Natural killer cell treated with Interleukin-12 subunit alpha and Interleukin-12 subunit beta and Interleukin-15 and Interleukin-18, amount 100 ng/mL, for 72 hours (primary cell): ENCODE results near the gene FBXL20. TPM values are rescaled to one million over a fixed set of nuclear protein-coding genes. Genes with fewer than 3 reads are reported as not detected.
"Not testable (repeated sequence)": the region's sequence is repeated elsewhere in the genome, so short reads cannot be mapped to it uniquely, and the experiment has no call there.

Source experiments
- ATAC-seq, 2 donors: fragments of 150-1000 bp; cut with Tn5 transposase in 1 of 2; sonication (Bioruptor Pico), chemical (Tn5 transposase) in 1 of 2; 2 replicates each; pipeline ENCODE4 v1.10.0; 2021
- DNase-seq: peaks from one replicate; pipeline ENCODE4 v3.0.0; 2022; ENCODE audit warnings: low spot score
- H3K27ac Mint-ChIP-seq, 2 donors: 1 replicate in 1 of 2; 2 replicates in 1 of 2; pipeline ENCODE4 v1.8.0; 2022; ENCODE audit warnings: mixed read lengths in 2 of 2, mild to moderate bottlenecking in 1 of 2, moderate library complexity in 1 of 2
- H3K27me3 Mint-ChIP-seq, 2 donors: 1 replicate in 1 of 2; 2 replicates in 1 of 2; pipeline ENCODE4 v1.8.0; 2022; ENCODE audit warnings: mixed read lengths in 2 of 2
- H3K36me3 Mint-ChIP-seq: one replicate; pipeline ENCODE4 v1.8.0; 2022; ENCODE audit warnings: mixed read lengths
- H3K4me1 Mint-ChIP-seq, 2 donors: 1 replicate in 1 of 2; 2 replicates in 1 of 2; pipeline ENCODE4 v1.8.0; 2022; ENCODE audit warnings: low read depth in 2 of 2, mixed read lengths in 2 of 2, mild to moderate bottlenecking in 1 of 2
- H3K4me3 Mint-ChIP-seq: one replicate; pipeline ENCODE4 v1.8.0; 2022; ENCODE audit warnings: mixed read lengths
- H3K9me3 Mint-ChIP-seq: 2 replicates; pipeline ENCODE4 v1.8.0; 2022; ENCODE audit warnings: mixed read lengths
- total RNA-seq, 2 donors: library from RNA; stranded (reverse); gene quantifications; one replicate each; pipeline ENCODE4 v1.2.3, GENCODE V29; 2022

FBXL20 gene
- total RNA-seq, 2 donors from 2014 or later = 14.4 to 18.3 TPM

- H3K4me3 Mint-ChIP-seq = no peak overlapping the region
- no peaks in the 10 kb centered on the region for H3K36me3 Mint-ChIP-seq
- H3K9me3 Mint-ChIP-seq = no peaks in the 10 kb centered on the region
- H3K4me1 Mint-ChIP-seq = peaks cover 0 to 7% of the 10 kb centered on the region in 2 donors
- ATAC-seq (no peak), DNase-seq (no peak)
- H3K27me3 Mint-ChIP-seq = no peaks in the 10 kb centered on the region
- no peak overlapping the region for H3K27ac Mint-ChIP-seq
Measured at GRCh38 chr17:39335704-39336223, 65.7 kb downstream of the FBXL20 start.

GRCh38 chr17:39334008-39334744 lies 67.2 kb downstream of the FBXL20 start:
- not testable (repeated sequence) for H3K4me3 Mint-ChIP-seq, DNase-seq, H3K4me1 Mint-ChIP-seq, ATAC-seq, H3K27me3 Mint-ChIP-seq, H3K36me3 Mint-ChIP-seq, H3K9me3 Mint-ChIP-seq, H3K27ac Mint-ChIP-seq

- DNase-seq (no peak), ATAC-seq (no peak)
- no peak overlapping the region for H3K4me3 Mint-ChIP-seq
- peaks cover 0 to 7% of the 10 kb centered on the region in 2 donors for H3K4me1 Mint-ChIP-seq
- H3K27ac Mint-ChIP-seq = no peak overlapping the region
- no peaks in the 10 kb centered on the region for H3K36me3 Mint-ChIP-seq
- H3K9me3 Mint-ChIP-seq = no peaks in the 10 kb centered on the region
- H3K27me3 Mint-ChIP-seq = no peaks in the 10 kb centered on the region
Measured at GRCh38 chr17:39332092-39332491, 69.3 kb downstream of the FBXL20 start.

GRCh38 chr17:39328815-39329214 lies 72.6 kb downstream of the FBXL20 start:
- no peak for ATAC-seq
- Mint-ChIP-seq H3K27me3 (no peaks in the 10 kb centered on the region), H3K4me3 (no peak overlapping the region), H3K9me3 (no peaks in the 10 kb centered on the region), H3K4me1 (peaks cover 0 to 3% of the 10 kb centered on the region in 2 donors), H3K27ac (no peak overlapping the region), H3K36me3 (no peaks in the 10 kb centered on the region)
- no peak for DNase-seq

DNA sequence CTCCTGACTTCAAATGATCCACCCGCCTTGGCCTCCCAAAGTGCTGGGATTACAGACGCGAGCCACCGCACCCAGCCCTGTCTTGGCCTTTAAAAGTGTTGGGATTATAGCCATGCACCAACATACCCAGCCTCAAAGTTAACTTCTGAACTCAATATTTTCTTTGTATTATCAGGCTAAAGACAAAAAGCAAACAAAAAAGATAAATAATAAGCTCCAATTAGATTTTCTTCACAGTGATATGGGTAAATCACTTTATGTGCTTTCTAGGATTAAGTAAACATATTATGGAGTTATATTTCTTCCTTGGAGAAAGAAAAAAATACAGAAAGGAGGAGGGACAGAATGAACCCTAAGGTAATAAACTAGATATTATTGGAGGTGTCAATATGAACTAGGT lies 74.3 kb downstream of the FBXL20 start:
- Mint-ChIP-seq H3K36me3 (no peaks in the 10 kb centered on the region), H3K27ac (no peak overlapping the region), H3K9me3 (no peaks in the 10 kb centered on the region), H3K4me1 (peaks cover 0 to 3% of the 10 kb centered on the region in 2 donors), H3K4me3 (no peak overlapping the region), H3K27me3 (no peaks in the 10 kb centered on the region)
- ATAC-seq = no peak
- DNase-seq = no peak

- ATAC-seq = no peak
- H3K27ac Mint-ChIP-seq = no peak overlapping the region
Measured at GRCh38 chr17:39325528-39326240, 75.7 kb downstream of the FBXL20 start.

DNA sequence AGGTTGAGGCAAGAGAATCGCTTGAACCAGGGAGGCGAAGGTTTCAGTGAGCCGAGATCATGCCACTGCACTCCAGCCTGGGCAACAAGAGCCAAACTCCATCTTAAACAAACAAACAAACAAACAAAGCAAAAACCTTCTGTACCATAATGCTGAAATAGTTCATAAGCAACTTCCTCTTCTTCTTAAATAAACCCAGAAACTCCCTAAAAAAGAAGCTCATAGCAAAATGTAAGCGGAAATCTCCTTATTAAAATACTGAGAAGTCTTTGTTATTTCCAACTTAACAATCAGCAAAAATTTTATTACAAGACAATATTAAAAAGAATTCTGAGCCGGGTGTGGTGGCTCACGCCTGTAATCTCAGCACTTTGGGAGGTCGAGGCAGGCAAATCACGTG lies 82.8 kb downstream of the FBXL20 start:
- H3K27me3 Mint-ChIP-seq = no peaks in the 10 kb centered on the region
- no peak overlapping the region for H3K27ac Mint-ChIP-seq
- no peaks in the 10 kb centered on the region for H3K9me3 Mint-ChIP-seq
- DNase-seq (no peak), ATAC-seq (no peak)
- peaks cover 0 to 4% of the 10 kb centered on the region in 2 donors for H3K4me1 Mint-ChIP-seq
- no peaks in the 10 kb centered on the region for H3K36me3 Mint-ChIP-seq
- H3K4me3 Mint-ChIP-seq = no peak overlapping the region

More at GRCh38 chr17:39325528-39326240, 75.7 kb downstream of the FBXL20 start:
- H3K27me3 Mint-ChIP-seq = no peaks in the 10 kb centered on the region
- H3K4me3 Mint-ChIP-seq = no peak overlapping the region
- DNase-seq = no peak
- H3K4me1 Mint-ChIP-seq = peaks cover 0 to 3% of the 10 kb centered on the region in 2 donors
- no peaks in the 10 kb centered on the region for H3K36me3 Mint-ChIP-seq
- H3K9me3 Mint-ChIP-seq = no peaks in the 10 kb centered on the region

DNA sequence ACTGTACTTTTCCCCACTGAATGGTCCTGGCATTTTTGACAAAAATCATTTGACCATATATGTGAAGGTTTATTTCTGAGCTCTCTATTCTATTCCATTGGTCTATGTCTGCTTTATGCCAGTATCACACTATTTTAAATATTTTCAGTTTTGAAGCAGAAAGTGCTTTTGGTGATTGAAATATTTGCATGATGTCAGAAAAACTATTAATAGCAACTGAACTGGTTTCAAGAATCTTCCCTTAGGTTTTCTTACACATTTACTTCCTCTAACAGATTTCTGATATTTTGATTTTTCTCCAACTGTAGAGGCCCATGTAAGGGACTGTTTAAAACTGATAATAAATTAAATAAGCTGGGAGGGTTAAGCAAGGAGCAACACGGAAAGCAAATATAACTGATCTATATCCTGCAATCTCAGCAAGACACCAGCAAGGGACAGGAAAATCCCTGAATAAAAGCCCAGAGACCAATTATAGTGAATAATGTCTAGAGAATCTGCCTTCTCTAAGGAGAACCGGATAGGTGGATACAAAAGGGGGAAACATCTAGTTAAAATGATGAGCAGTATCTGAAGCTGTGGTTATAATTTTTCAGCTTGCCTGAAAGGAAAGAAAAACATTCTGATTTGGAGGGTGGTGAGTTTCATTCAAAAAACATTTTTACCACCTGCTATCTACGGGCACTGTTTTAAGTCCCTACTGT lies 94.8 kb downstream of the FBXL20 start:
- Mint-ChIP-seq H3K27ac (no peak overlapping the region), H3K4me1 (no peaks in the 10 kb centered on the region), H3K9me3 (no peaks in the 10 kb centered on the region)

GRCh38 chr17:39305978-39306377 lies 95.4 kb downstream of the FBXL20 start:
- Mint-ChIP-seq H3K4me1 (no peaks in the 10 kb centered on the region), H3K9me3 (no peaks in the 10 kb centered on the region), H3K27ac (no peak overlapping the region), H3K4me3 (no peak overlapping the region), H3K36me3 (no peaks in the 10 kb centered on the region), H3K27me3 (no peaks in the 10 kb centered on the region)
- DNase-seq (no peak), ATAC-seq (no peak)

More for the DNA sequence above, 94.8 kb downstream of the FBXL20 start:
- H3K27me3 Mint-ChIP-seq = no peaks in the 10 kb centered on the region
- ATAC-seq (no peak), DNase-seq (no peak)
- H3K4me3 Mint-ChIP-seq = no peak overlapping the region
- H3K36me3 Mint-ChIP-seq = no peaks in the 10 kb centered on the region

DNA sequence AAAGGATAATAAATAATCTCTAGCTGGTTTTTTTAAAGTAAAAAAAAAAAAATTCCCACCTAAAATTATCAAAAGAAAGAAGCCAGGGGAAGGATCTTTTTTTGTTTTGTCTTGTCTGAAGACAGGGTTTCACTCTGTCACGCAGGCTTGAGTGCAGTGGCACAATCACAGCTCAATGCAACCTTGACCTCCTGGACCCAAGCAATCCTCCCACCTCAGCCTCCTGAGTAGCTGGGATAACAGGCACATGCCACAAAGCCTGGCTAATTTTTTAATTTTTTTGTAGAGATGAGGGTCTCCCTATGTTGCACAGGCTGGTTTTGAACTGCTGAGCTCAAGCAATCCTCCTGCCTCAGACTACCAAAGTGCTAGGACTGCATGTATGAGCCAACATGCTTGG lies 97.2 kb downstream of the FBXL20 start:
- DNase-seq (no peak), ATAC-seq (no peak)
- Mint-ChIP-seq H3K9me3 (no peaks in the 10 kb centered on the region), H3K27ac (no peak overlapping the region), H3K36me3 (no peaks in the 10 kb centered on the region), H3K27me3 (no peaks in the 10 kb centered on the region), H3K4me3 (no peak overlapping the region), H3K4me1 (no peaks in the 10 kb centered on the region)

DNA sequence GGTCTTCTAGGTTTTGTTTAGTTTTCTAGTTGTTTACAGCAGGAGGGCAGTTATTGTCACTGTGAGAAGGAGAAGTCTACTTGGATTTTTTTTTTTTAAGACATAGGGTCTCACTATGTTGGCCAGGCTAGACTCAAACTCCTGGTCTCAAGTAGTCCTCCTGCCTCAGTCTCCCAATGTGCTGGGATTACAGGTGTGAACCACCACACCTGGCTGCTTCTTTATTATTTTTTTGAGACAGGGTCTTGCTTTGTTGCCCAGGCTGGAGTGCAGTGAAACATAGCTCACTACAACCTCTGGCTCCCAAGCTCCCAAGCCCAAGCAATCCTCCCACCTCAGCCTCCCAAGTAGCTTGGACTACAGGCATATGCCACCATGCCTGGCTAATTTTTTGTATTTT lies 107.4 kb downstream of the FBXL20 start:
- H3K27ac Mint-ChIP-seq = no peak overlapping the region
- no peaks in the 10 kb centered on the region for H3K9me3 Mint-ChIP-seq
- H3K4me3 Mint-ChIP-seq = no peak overlapping the region
- no peaks in the 10 kb centered on the region for H3K36me3 Mint-ChIP-seq
- no peak for DNase-seq
- H3K4me1 Mint-ChIP-seq = no peaks in the 10 kb centered on the region
- ATAC-seq = no peak
- no peaks in the 10 kb centered on the region for H3K27me3 Mint-ChIP-seq

- H3K4me3 Mint-ChIP-seq, DNase-seq, ATAC-seq, H3K9me3 Mint-ChIP-seq, H3K36me3 Mint-ChIP-seq, H3K27me3 Mint-ChIP-seq, H3K27ac Mint-ChIP-seq, H3K4me1 Mint-ChIP-seq: not testable (repeated sequence)
Measured at GRCh38 chr17:39292546-39292945, 108.9 kb downstream of the FBXL20 start.

DNA sequence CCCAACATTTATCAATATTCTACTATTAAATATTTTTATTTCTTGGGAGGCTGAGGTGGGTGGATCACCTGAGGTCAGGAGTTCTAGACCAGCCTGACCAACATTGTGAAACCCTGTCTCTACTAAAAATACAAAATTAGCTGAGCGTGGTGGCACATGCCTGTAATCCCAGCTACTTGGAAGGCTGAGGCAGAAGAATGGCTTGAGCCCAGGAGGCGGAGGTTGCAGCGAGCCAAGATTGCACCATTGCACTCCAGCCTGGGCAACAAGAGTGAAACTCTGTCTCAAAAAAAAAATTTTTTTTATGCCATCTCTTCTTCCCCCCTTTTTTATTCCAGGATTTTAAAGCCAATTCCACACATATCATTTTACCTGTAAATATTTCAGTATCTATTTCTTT lies 114.9 kb downstream of the FBXL20 start:
- not testable (repeated sequence) for H3K36me3 Mint-ChIP-seq, H3K9me3 Mint-ChIP-seq, H3K4me1 Mint-ChIP-seq

GRCh38 chr17:39284685-39285084 lies 116.7 kb downstream of the FBXL20 start:
- Mint-ChIP-seq H3K27me3 (no peaks in the 10 kb centered on the region), H3K4me3 (no peak overlapping the region)

More for the DNA sequence above, 114.9 kb downstream of the FBXL20 start:
- H3K27me3 Mint-ChIP-seq, ATAC-seq, DNase-seq, H3K27ac Mint-ChIP-seq, H3K4me3 Mint-ChIP-seq: not testable (repeated sequence)

More at GRCh38 chr17:39284685-39285084, 116.7 kb downstream of the FBXL20 start:
- Mint-ChIP-seq H3K36me3 (no peaks in the 10 kb centered on the region), H3K4me1 (no peaks in the 10 kb centered on the region), H3K27ac (no peak overlapping the region), H3K9me3 (no peaks in the 10 kb centered on the region)
- ATAC-seq (no peak), DNase-seq (no peak)
